Right lobe of liver (tissue), 4 donors: ENCODE measurements around the gene PALMD.

Source experiments
- POLR2A ChIP-seq: fragments of 450-650 bp; IDR thresholded peaks from one replicate; pipeline ENCODE4 v1.6.1; 2017; ENCODE audit warnings: antibody characterized with exemption, mild to moderate bottlenecking
- TF ChIP-seq, protein P1 (sequence below), 4 donors: fragments of 200-600 bp in 3 of 4; fragments of 450-650 bp in 1 of 4; IDR thresholded peaks; one replicate each; pipeline versions ENCODE4 v1.5.1 to v1.8.0; 2016 to 2022; ENCODE audit warnings: antibody characterized with exemption in 4 of 4, mild to moderate bottlenecking in 2 of 4
- donor health status: DM: no; HTN: no; CAD: no.
- donor health status: DM: no; HTN: no; CAD: no.
- donor health status: DM: no; HTN: yes; CAD: no.

DNA sequence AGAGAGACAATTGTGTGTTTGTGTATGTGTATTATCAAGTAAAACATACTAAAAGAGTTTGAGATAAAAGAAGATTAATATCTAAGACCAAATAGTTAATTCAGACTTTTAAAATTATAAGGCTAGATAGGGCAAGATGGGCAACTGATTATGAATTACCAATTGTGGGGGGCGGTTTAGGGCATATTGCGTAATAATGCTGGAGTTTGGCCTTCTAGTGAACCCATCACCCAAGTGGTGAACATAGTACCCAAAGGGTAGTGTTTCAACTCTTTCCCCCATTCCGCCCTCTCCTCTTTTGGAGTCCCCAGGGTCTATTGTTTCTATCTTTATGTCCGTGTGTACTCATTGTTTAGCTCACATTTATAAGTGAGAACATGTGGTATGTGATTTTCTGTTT lies 65.1 kb downstream of the PALMD start:
- TF ChIP-seq, protein P1, sequence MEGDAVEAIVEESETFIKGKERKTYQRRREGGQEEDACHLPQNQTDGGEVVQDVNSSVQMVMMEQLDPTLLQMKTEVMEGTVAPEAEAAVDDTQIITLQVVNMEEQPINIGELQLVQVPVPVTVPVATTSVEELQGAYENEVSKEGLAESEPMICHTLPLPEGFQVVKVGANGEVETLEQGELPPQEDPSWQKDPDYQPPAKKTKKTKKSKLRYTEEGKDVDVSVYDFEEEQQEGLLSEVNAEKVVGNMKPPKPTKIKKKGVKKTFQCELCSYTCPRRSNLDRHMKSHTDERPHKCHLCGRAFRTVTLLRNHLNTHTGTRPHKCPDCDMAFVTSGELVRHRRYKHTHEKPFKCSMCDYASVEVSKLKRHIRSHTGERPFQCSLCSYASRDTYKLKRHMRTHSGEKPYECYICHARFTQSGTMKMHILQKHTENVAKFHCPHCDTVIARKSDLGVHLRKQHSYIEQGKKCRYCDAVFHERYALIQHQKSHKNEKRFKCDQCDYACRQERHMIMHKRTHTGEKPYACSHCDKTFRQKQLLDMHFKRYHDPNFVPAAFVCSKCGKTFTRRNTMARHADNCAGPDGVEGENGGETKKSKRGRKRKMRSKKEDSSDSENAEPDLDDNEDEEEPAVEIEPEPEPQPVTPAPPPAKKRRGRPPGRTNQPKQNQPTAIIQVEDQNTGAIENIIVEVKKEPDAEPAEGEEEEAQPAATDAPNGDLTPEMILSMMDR (IDR thresholded peaks at IDR 0.05) = no peak
- TF ChIP-seq POLR2A = no peak
